ENCODE data around the gene THEMIS.

The THEMIS gene, protein sequence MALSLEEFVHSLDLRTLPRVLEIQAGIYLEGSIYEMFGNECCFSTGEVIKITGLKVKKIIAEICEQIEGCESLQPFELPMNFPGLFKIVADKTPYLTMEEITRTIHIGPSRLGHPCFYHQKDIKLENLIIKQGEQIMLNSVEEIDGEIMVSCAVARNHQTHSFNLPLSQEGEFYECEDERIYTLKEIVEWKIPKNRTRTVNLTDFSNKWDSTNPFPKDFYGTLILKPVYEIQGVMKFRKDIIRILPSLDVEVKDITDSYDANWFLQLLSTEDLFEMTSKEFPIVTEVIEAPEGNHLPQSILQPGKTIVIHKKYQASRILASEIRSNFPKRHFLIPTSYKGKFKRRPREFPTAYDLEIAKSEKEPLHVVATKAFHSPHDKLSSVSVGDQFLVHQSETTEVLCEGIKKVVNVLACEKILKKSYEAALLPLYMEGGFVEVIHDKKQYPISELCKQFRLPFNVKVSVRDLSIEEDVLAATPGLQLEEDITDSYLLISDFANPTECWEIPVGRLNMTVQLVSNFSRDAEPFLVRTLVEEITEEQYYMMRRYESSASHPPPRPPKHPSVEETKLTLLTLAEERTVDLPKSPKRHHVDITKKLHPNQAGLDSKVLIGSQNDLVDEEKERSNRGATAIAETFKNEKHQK

DNA sequence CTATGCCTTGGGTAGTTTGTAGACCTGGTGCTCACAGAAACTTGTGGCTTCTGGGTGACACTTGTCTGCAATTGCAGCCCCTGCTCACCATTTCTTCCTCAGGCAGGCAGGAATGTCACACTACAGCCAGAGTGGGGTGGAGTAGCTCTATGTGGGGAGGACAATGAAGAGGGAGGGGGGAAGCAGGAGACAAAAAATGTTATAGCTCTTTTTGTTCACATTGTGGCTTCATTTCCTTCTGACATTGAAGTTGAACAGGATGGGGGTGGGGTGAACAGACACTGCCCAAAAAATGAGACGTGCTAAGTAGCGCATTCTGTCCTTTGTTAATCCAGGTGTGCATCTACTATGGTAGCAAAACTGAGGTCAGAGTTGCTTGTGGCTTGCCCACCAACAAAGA is at the start of gene THEMIS:
Gene THEMIS, minus strand, starts transcription at position 124 of the 400 bp plus-strand sequence. CDS start 126 bp downstream, outside the sequence.
- DNase-seq (ENCODE audit: low spot score in 2 of 2) (no peak), ATAC-seq (ENCODE audit: low read depth) (no peak)
- Mint-ChIP-seq H3K27me3 (no peaks in the 10 kb centered on the region), H3K36me3 (peaks cover 1% of the 10 kb centered on the region), H3K27ac (no peak within 1 kb of the TSS), H3K9me3 (peaks cover 2% of the 10 kb centered on the region), H3K4me3 (no peak within 1 kb of the TSS), H3K4me1 (no peaks in the 10 kb centered on the region)

GRCh38 chr6:127949251-127949650 is 48.4 kb upstream of the THEMIS start:
- peaks cover 5% of the 10 kb centered on the region for H3K4me1 Mint-ChIP-seq

GRCh38 chr6:127946388-127946787 is 45.5 kb upstream of the THEMIS start:
- Mint-ChIP-seq H3K27ac (no peak overlapping the region), H3K4me1 (peaks cover under 1% of the 10 kb centered on the region), H3K27me3 (no peaks in the 10 kb centered on the region), H3K9me3 (peaks cover 5% of the 10 kb centered on the region), H3K36me3 (no peaks in the 10 kb centered on the region), H3K4me3 (no peak overlapping the region)
- no peak for DNase-seq (ENCODE audit: low spot score in 2 of 2)
- ATAC-seq (ENCODE audit: low read depth) = no peak

More at GRCh38 chr6:127949251-127949650, 48.4 kb upstream of the THEMIS start:
- peaks cover 7% of the 10 kb centered on the region for H3K9me3 Mint-ChIP-seq
- ATAC-seq (ENCODE audit: low read depth) (no peak), DNase-seq (ENCODE audit: low spot score in 2 of 2) (no peak)
- H3K36me3 Mint-ChIP-seq = no peaks in the 10 kb centered on the region
- no peaks in the 10 kb centered on the region for H3K27me3 Mint-ChIP-seq
- no peak overlapping the region for H3K27ac Mint-ChIP-seq
- H3K4me3 Mint-ChIP-seq = no peak overlapping the region

- H3K4me3 Mint-ChIP-seq = no peak overlapping the region
- peaks cover 5% of the 10 kb centered on the region for H3K9me3 Mint-ChIP-seq
- ATAC-seq (ENCODE audit: low read depth) (no peak), DNase-seq (ENCODE audit: low spot score in 2 of 2) (no peak)
- H3K27ac Mint-ChIP-seq = no peak overlapping the region
- no peaks in the 10 kb centered on the region for H3K4me1 Mint-ChIP-seq
- no peaks in the 10 kb centered on the region for H3K27me3 Mint-ChIP-seq
- H3K36me3 Mint-ChIP-seq = no peaks in the 10 kb centered on the region
Measured at GRCh38 chr6:127945434-127946097, 44.7 kb upstream of the THEMIS start.

- DNase-seq (ENCODE audit: low spot score in 2 of 2) = no peak
- Mint-ChIP-seq H3K27ac (no peak overlapping the region), H3K9me3 (peaks cover 3% of the 10 kb centered on the region)
Measured at GRCh38 chr6:127941228-127941627, 40.4 kb upstream of the THEMIS start.

DNA sequence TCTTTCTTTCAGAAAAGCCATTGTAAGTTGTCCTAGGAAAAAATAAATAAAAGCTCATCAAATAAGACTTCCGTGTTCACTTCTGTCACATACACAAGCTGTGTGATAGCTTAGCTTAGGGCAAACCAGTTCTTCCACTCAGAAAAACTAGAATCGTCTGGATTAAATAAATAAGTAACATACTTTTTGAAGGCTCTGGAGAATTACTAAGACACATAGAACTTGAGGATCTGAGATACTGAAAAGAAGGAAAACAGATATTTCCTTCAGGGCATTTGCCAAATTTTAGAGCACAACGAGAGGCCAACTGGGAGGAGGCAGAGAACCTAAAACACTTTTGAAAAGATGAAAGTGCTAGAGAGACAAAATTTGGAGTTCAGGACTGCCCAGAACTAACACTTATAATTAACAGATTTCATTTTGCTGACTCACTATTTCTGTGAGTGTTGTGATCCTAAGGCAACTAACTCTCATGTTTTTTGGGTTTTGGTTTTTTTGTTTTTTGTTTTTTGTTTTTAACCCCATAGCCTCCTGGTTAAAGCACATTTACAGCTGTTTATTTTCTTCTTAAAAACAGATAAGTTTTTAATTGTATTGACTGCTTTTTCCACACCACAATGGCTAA is 38.7 kb upstream of the THEMIS start:
- ATAC-seq (ENCODE audit: low read depth) = no peak
- no peaks in the 10 kb centered on the region for H3K4me1 Mint-ChIP-seq

More at GRCh38 chr6:127941228-127941627, 40.4 kb upstream of the THEMIS start:
- no peak for ATAC-seq (ENCODE audit: low read depth)
- Mint-ChIP-seq H3K4me1 (no peaks in the 10 kb centered on the region), H3K36me3 (no peaks in the 10 kb centered on the region), H3K27me3 (no peaks in the 10 kb centered on the region), H3K4me3 (no peak overlapping the region)

DNA sequence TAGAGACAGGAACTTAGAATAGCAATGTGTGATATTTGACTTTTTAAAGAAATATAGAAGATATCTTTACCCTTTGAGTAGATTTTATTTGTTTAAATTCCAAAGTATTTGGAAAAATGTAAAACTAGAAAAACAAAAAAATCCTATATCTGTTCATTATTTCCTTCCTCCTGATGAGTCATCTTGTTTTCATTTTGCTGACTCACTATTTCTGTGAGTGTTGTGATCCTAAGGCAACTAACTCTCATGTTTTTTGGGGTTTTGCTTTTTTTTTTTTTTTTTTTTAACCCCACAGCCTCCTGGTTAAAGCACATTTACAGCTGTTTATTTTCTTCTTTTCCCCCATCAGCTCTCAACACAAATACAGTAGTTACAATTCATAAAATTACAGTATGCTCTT is 37.8 kb upstream of the THEMIS start:
- Mint-ChIP-seq H3K27me3 (no peaks in the 10 kb centered on the region), H3K4me1 (no peaks in the 10 kb centered on the region), H3K27ac (no peak overlapping the region), H3K36me3 (no peaks in the 10 kb centered on the region), H3K9me3 (peaks cover 3% of the 10 kb centered on the region), H3K4me3 (no peak overlapping the region)
- no peak for DNase-seq (ENCODE audit: low spot score in 2 of 2)
- no peak for ATAC-seq (ENCODE audit: low read depth)

More for the DNA sequence above, 38.7 kb upstream of the THEMIS start:
- H3K36me3 Mint-ChIP-seq = no peaks in the 10 kb centered on the region
- no peak overlapping the region for H3K4me3 Mint-ChIP-seq
- no peak for DNase-seq (ENCODE audit: low spot score in 2 of 2)
- no peaks in the 10 kb centered on the region for H3K27me3 Mint-ChIP-seq
- H3K27ac Mint-ChIP-seq = no peak overlapping the region
- H3K9me3 Mint-ChIP-seq = peaks cover 1% of the 10 kb centered on the region

- Mint-ChIP-seq H3K27me3 (no peaks in the 10 kb centered on the region), H3K4me3 (no peak overlapping the region), H3K9me3 (peaks cover 7% of the 10 kb centered on the region), H3K4me1 (no peaks in the 10 kb centered on the region), H3K36me3 (no peaks in the 10 kb centered on the region), H3K27ac (no peak overlapping the region)
- ATAC-seq (ENCODE audit: low read depth) (no peak), DNase-seq (ENCODE audit: low spot score in 2 of 2) (no peak)
Measured at GRCh38 chr6:127937747-127938146, 36.9 kb upstream of the THEMIS start.

DNA sequence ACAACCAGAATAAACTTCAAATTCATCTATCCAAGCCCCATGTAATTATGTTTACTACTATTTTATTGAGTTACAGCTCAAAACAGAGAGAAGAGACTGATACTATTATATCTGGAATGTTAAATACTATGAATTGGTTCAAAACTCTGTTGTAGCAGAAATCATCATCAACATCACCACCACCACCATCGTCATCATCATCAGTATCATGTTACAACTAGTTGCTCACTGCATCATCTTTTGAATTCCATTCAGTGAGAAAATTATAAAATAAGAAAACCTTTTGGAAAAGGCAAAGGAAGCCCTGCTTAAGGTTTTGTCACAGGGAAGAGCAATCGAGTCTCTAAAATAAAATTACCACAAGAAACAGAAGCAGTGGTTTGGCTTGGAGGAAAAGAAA is 36.2 kb upstream of the THEMIS start:
- Mint-ChIP-seq H3K27ac (no peak overlapping the region), H3K4me1 (no peaks in the 10 kb centered on the region), H3K27me3 (no peaks in the 10 kb centered on the region), H3K9me3 (peaks cover 7% of the 10 kb centered on the region), H3K4me3 (no peak overlapping the region), H3K36me3 (no peaks in the 10 kb centered on the region)
- no peak for ATAC-seq (ENCODE audit: low read depth)
- no peak for DNase-seq (ENCODE audit: low spot score in 2 of 2)

DNA sequence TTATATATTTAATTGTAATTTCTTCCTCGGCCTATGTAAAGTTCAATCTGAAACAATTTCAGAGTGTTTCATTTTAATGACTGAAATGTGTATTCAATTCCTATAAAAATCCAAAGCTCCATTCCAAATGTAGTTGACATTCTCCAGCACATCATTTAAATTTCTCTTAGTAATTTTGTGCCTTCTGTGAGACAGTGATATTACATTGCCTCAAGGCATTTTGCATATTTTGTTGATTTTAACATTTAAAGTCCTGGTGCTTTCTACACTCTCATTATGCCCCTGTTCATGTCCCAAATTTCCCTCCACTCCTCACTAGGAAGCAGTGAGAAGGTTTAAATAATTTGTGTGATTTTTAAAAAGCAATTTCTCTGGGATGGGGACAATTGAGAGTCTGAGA is 34.1 kb upstream of the THEMIS start:
- no peak overlapping the region for H3K4me3 Mint-ChIP-seq
- H3K27me3 Mint-ChIP-seq = no peaks in the 10 kb centered on the region
- no peaks in the 10 kb centered on the region for H3K4me1 Mint-ChIP-seq
- ATAC-seq (ENCODE audit: low read depth) (no peak), DNase-seq (ENCODE audit: low spot score in 2 of 2) (no peak)
- no peaks in the 10 kb centered on the region for H3K36me3 Mint-ChIP-seq
- H3K27ac Mint-ChIP-seq = no peak overlapping the region
- H3K9me3 Mint-ChIP-seq = peaks cover 7% of the 10 kb centered on the region

GRCh38 chr6:127933852-127934840 is 33.3 kb upstream of the THEMIS start:
- DNase-seq (ENCODE audit: low spot score in 2 of 2) (no peak), ATAC-seq (ENCODE audit: low read depth) (no peak)
- Mint-ChIP-seq H3K27me3 (no peaks in the 10 kb centered on the region), H3K4me3 (no peak overlapping the region), H3K27ac (no peak overlapping the region), H3K9me3 (peaks cover 7% of the 10 kb centered on the region), H3K4me1 (no peaks in the 10 kb centered on the region), H3K36me3 (no peaks in the 10 kb centered on the region)

- no peaks in the 10 kb centered on the region for H3K4me1 Mint-ChIP-seq
- no peaks in the 10 kb centered on the region for H3K27me3 Mint-ChIP-seq
- no peaks in the 10 kb centered on the region for H3K36me3 Mint-ChIP-seq
- ATAC-seq (ENCODE audit: low read depth) (no peak), DNase-seq (ENCODE audit: low spot score in 2 of 2) (no peak)
- H3K9me3 Mint-ChIP-seq = peaks cover 7% of the 10 kb centered on the region
- no peak overlapping the region for H3K27ac Mint-ChIP-seq
- no peak overlapping the region for H3K4me3 Mint-ChIP-seq
Measured at GRCh38 chr6:127933137-127933536, 32.3 kb upstream of the THEMIS start.

- H3K36me3 Mint-ChIP-seq = no peaks in the 10 kb centered on the region
- H3K27ac Mint-ChIP-seq = no peak overlapping the region
- no peak for ATAC-seq (ENCODE audit: low read depth)
- H3K9me3 Mint-ChIP-seq = peaks cover 7% of the 10 kb centered on the region
- H3K4me3 Mint-ChIP-seq = no peak overlapping the region
- no peaks in the 10 kb centered on the region for H3K4me1 Mint-ChIP-seq
- H3K27me3 Mint-ChIP-seq = no peaks in the 10 kb centered on the region
- no peak for DNase-seq (ENCODE audit: low spot score in 2 of 2)
Measured at GRCh38 chr6:127932708-127933107, 31.9 kb upstream of the THEMIS start.

Measured in memory B cell (primary cell).